ENCODE measurements around the gene DVL3.

The DVL3 gene

GRCh38 chr3:184192889-184193288 is 37.7 kb downstream of the DVL3 start:
- Histone ChIP-seq H4K20me1 (ENCODE audit: insufficient read depth, low read length) (no peaks in the 10 kb centered on the region), H3K36me3 (ENCODE audit: insufficient read depth, low read length) (peaks cover 80% of the 10 kb centered on the region), H3K4me3 (ENCODE audit: low read depth, low read length, poor library complexity, severe bottlenecking) (no peak overlapping the region), H2AFZ (ENCODE audit: low read length) (no peak overlapping the region), H3K4me2 (ENCODE audit: low read length) (no peak overlapping the region), H3K79me2 (ENCODE audit: insufficient read depth, low read length) (no peaks in the 10 kb centered on the region), H3K9ac (ENCODE audit: low read length) (no peak overlapping the region), H3K4me1 (ENCODE audit: insufficient read depth, low read length, severe bottlenecking) (peaks cover under 1% of the 10 kb centered on the region), H3K27me3 (ENCODE audit: insufficient read depth, low read length) (no peaks in the 10 kb centered on the region), H3K9me3 (ENCODE audit: low read length) (no peaks in the 10 kb centered on the region), H3K27ac (ENCODE audit: low read depth, low read length, poor library complexity, severe bottlenecking) (no peak overlapping the region), H3K9me2 (ENCODE audit: low read depth, low read length) (no peaks in the 10 kb centered on the region), H3F3A (ENCODE audit: insufficient read depth, low read length) (no peaks in the 10 kb centered on the region)
- TF ChIP-seq, protein P1, sequence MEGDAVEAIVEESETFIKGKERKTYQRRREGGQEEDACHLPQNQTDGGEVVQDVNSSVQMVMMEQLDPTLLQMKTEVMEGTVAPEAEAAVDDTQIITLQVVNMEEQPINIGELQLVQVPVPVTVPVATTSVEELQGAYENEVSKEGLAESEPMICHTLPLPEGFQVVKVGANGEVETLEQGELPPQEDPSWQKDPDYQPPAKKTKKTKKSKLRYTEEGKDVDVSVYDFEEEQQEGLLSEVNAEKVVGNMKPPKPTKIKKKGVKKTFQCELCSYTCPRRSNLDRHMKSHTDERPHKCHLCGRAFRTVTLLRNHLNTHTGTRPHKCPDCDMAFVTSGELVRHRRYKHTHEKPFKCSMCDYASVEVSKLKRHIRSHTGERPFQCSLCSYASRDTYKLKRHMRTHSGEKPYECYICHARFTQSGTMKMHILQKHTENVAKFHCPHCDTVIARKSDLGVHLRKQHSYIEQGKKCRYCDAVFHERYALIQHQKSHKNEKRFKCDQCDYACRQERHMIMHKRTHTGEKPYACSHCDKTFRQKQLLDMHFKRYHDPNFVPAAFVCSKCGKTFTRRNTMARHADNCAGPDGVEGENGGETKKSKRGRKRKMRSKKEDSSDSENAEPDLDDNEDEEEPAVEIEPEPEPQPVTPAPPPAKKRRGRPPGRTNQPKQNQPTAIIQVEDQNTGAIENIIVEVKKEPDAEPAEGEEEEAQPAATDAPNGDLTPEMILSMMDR (IDR thresholded peaks at IDR 0.05; ENCODE audit: low read length), result no peak

DNA sequence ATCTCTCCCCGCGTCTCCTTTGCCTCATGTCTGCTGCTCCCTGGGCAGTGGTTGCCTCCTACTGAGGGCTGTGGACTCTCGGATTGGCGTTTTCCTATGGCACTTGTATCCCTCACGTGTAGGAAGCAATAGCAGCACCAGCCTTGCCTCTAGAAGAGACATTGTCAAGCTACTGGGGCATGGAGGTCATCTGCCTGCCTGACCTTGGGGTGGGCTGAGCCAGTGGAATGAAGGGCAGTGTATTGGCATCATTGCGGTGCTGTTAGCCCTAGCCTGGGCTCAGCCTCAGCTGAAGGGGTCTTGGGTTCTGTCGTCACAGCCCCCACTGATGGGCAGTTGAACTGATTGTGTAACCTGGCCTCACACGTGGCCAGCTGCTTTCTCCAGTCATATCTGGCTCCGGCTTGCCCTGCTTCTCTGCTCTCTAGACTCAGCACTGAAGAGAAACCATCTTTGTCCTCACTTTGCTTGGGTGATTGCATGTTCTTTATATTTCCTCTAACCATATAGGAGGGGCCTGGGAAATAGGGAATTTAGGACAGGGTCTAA is 38.9 kb downstream of the DVL3 start:
- Histone ChIP-seq H3K4me3 (ENCODE audit: low read depth, low read length, poor library complexity, severe bottlenecking) (no peak overlapping the region), H3K9ac (ENCODE audit: low read length) (no peak overlapping the region), H3K9me3 (ENCODE audit: low read length) (no peaks in the 10 kb centered on the region), H3K27ac (ENCODE audit: low read depth, low read length, poor library complexity, severe bottlenecking) (no peak overlapping the region), H3K36me3 (ENCODE audit: insufficient read depth, low read length) (peaks cover 68% of the 10 kb centered on the region), H3K79me2 (ENCODE audit: insufficient read depth, low read length) (no peaks in the 10 kb centered on the region), H3K9me2 (ENCODE audit: low read depth, low read length) (no peaks in the 10 kb centered on the region), H4K20me1 (ENCODE audit: insufficient read depth, low read length) (no peaks in the 10 kb centered on the region), H3K4me2 (ENCODE audit: low read length) (no peak overlapping the region), H2AFZ (ENCODE audit: low read length) (no peak overlapping the region), H3K27me3 (ENCODE audit: insufficient read depth, low read length) (no peaks in the 10 kb centered on the region), H3F3A (ENCODE audit: insufficient read depth, low read length) (no peaks in the 10 kb centered on the region), H3K4me1 (ENCODE audit: insufficient read depth, low read length, severe bottlenecking) (no peaks in the 10 kb centered on the region)
- no peak for TF ChIP-seq EZH2 (IDR thresholded peaks at IDR 0.05; ENCODE audit: borderline replicate concordance, low read length)
- TF ChIP-seq, protein P1 (IDR thresholded peaks at IDR 0.05; ENCODE audit: low read length), result no peak

- no peak overlapping the region for H3K4me2 ChIP-seq (ENCODE audit: low read length)
- H3K4me1 ChIP-seq (ENCODE audit: insufficient read depth, low read length, severe bottlenecking), result no peaks in the 10 kb centered on the region
- TF ChIP-seq, protein P1 (IDR thresholded peaks at IDR 0.05; ENCODE audit: low read length), result no peak
- no peak for TF ChIP-seq EZH2 (IDR thresholded peaks at IDR 0.05; ENCODE audit: borderline replicate concordance, low read length)
- no peaks in the 10 kb centered on the region for H3K27me3 ChIP-seq (ENCODE audit: insufficient read depth, low read length)
- H3K36me3 ChIP-seq (ENCODE audit: insufficient read depth, low read length), result peaks cover 43% of the 10 kb centered on the region
- H4K20me1 ChIP-seq (ENCODE audit: insufficient read depth, low read length), result no peaks in the 10 kb centered on the region
- no peaks in the 10 kb centered on the region for H3F3A ChIP-seq (ENCODE audit: insufficient read depth, low read length)
- no peak overlapping the region for H3K9ac ChIP-seq (ENCODE audit: low read length)
- no peaks in the 10 kb centered on the region for H3K9me3 ChIP-seq (ENCODE audit: low read length)
- H3K9me2 ChIP-seq (ENCODE audit: low read depth, low read length), result no peaks in the 10 kb centered on the region
- no peak overlapping the region for H3K27ac ChIP-seq (ENCODE audit: low read depth, low read length, poor library complexity, severe bottlenecking)
- no peak overlapping the region for H3K4me3 ChIP-seq (ENCODE audit: low read depth, low read length, poor library complexity, severe bottlenecking)
- no peak overlapping the region for H2AFZ ChIP-seq (ENCODE audit: low read length)
- no peaks in the 10 kb centered on the region for H3K79me2 ChIP-seq (ENCODE audit: insufficient read depth, low read length)
Observed at GRCh38 chr3:184196536-184196935, 41.4 kb downstream of the DVL3 start.

Data from OCI-LY1 (cell line).